ENCODE measurements around the gene CDKN2B. TPM values are rescaled to one million over a fixed set of nuclear protein-coding genes. Genes with fewer than 3 reads are reported as not detected.
A peak's percentile ranks its signal among the peaks of the same experiment; 100 is the strongest.

Gene CDKN2B
- total RNA-seq, 4 donors from 2014 or later = 4.5 to 25.1 (median 15.6) TPM

DNA sequence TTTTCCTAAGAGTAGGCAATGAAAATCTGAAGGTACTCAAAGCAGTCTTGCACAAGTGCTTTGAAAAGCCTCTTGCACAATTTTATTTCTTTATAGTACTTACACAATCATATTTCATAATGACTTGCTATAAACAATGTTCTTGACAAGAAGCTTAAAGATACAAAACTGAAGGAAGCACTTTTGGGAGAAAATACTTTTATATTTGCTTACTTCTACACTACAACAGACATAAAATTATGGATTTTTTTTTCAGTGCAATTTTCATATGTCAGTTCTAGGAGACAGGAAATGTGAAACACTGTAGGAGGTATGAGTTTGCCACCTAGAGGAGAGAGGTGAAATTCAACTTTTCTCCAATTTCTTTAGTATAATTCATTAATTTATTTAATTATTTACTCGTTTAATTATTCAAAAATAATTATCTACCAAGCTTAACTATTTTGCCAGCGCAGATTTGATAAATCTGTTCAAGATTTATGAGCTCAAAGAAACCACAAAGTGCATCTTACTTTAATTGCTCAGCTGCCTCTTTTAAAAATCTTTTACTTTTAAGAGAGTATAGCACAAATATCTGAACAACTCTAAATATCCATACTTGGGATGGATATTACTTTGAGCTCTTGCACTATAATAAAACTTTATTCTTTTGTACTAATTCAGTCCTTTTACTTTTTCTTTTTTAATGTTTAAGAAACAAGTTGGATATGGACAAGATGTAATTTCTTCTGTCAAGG, 29.0 kb upstream of the CDKN2B start:
- no peaks in the 10 kb centered on the region for H3K27me3 ChIP-seq
- TF ChIP-seq CTCF (IDR thresholded peaks at IDR 0.05 in 4 of 5, conservative IDR thresholded peaks at IDR 0.05 in 1 of 5) (peak in 4 of 5 experiments; percentile 29 to 58 (median 54)), POLR2A (IDR thresholded peaks at IDR 0.05) (no peak)
- DNase-seq (no peak), ATAC-seq (peak; percentile 77 to 91)
- H3K27ac ChIP-seq = peak overlapping the region; percentile 77 to 82 (median 80)
- in situ Hi-C loops (cut with MboI; ENCODE audit: low sequenced_read_pairs in 4 of 4) = no loop called here
- peaks cover 32 to 50% of the 10 kb centered on the region in 2 donors for H3K4me1 ChIP-seq
- H3K9me3 ChIP-seq = no peaks in the 10 kb centered on the region
- no peaks in the 10 kb centered on the region for H3K36me3 ChIP-seq
- intact Hi-C loops (cut with DNase I; ENCODE audit: low total_unique reads) = loop anchor here (1.0 to 2.0 kb wide), 4 partner anchors 29 to 225 kb away; partner anchors contain the start of genes CDKN2A, CDKN2B and CDKN2B-AS1
- H3K4me3 ChIP-seq = no peak overlapping the region

- intact Hi-C loops (cut with DNase I; ENCODE audit: low total_unique reads) = loop anchor here (1.0 to 2.0 kb wide), 3 partner anchors 28 to 224 kb away; partner anchors contain the start of gene CDKN2B
- DNase-seq (peak; percentile 47 to 56), ATAC-seq (peak; percentile 91 to 92)
- Histone ChIP-seq H3K36me3 (no peaks in the 10 kb centered on the region), H3K9me3 (no peaks in the 10 kb centered on the region), H3K4me3 (peak overlapping the region in 1 of 4 donors; percentile 28), H3K27ac (peak overlapping the region; percentile 77 to 82 (median 80)), H3K4me1 (peaks cover 32 to 50% of the 10 kb centered on the region in 2 donors), H3K27me3 (no peaks in the 10 kb centered on the region)
- no peak for TF ChIP-seq POLR2A (IDR thresholded peaks at IDR 0.05)
- no peak for TF ChIP-seq CTCF (IDR thresholded peaks at IDR 0.05 in 4 of 5, conservative IDR thresholded peaks at IDR 0.05 in 1 of 5)
- in situ Hi-C loops (cut with MboI; ENCODE audit: low sequenced_read_pairs in 4 of 4) = no loop called here
These were observed 27.9 kb upstream of the CDKN2B start for GRCh38 chr9:22036866-22037626.

GRCh38 chr9:22035591-22036011, 26.5 kb upstream of the CDKN2B start:
- intact Hi-C loops (cut with DNase I; ENCODE audit: low total_unique reads) = loop anchor here (2.0 kb wide), 2 partner anchors 67 to 223 kb away; no protein-coding TSS in a partner anchor
- Histone ChIP-seq H3K9me3 (no peaks in the 10 kb centered on the region), H3K27ac (peak overlapping the region in 3 of 4 donors; percentile 1 to 35 (median 35)), H3K4me1 (peaks cover 32 to 50% of the 10 kb centered on the region in 2 donors), H3K36me3 (no peaks in the 10 kb centered on the region), H3K27me3 (no peaks in the 10 kb centered on the region), H3K4me3 (no peak overlapping the region)
- DNase-seq (no peak), ATAC-seq (no peak)
- in situ Hi-C loops (cut with MboI; ENCODE audit: low sequenced_read_pairs in 4 of 4) = no loop called here
- TF ChIP-seq POLR2A (IDR thresholded peaks at IDR 0.05) = no peak
- TF ChIP-seq CTCF (IDR thresholded peaks at IDR 0.05 in 4 of 5, conservative IDR thresholded peaks at IDR 0.05 in 1 of 5) = no peak

- H3K4me1 ChIP-seq = peaks cover 25 to 30% of the 10 kb centered on the region in 2 donors
- no peak overlapping the region for H3K4me3 ChIP-seq
- H3K27me3 ChIP-seq = no peaks in the 10 kb centered on the region
- no peak overlapping the region for H3K27ac ChIP-seq
- no peak for DNase-seq
- no peaks in the 10 kb centered on the region for H3K9me3 ChIP-seq
- TF ChIP-seq POLR2A (IDR thresholded peaks at IDR 0.05) (no peak), CTCF (IDR thresholded peaks at IDR 0.05 in 4 of 5, conservative IDR thresholded peaks at IDR 0.05 in 1 of 5) (no peak)
- ATAC-seq = no peak
- no peaks in the 10 kb centered on the region for H3K36me3 ChIP-seq
- in situ Hi-C loops (cut with MboI; ENCODE audit: low sequenced_read_pairs in 4 of 4) = no loop called here
- intact Hi-C loops (cut with DNase I; ENCODE audit: low total_unique reads) = no loop called here
These were observed 24.0 kb upstream of the CDKN2B start for GRCh38 chr9:22033012-22033630.
